22Rv1 (cell line): ENCODE results near the gene YTHDF2.
"Not testable (repeated sequence)": the region's sequence is repeated elsewhere in the genome, so short reads cannot be mapped to it uniquely, and the experiment has no call there.

ENCODE experiments used
- H3K27ac ChIP-seq: fragments of 450-650 bp; 2 replicates; pipeline ENCODE4 v1.5.1; 2017
- ZFX ChIP-seq: fragments of 450-650 bp; IDR thresholded peaks from 2 replicates; pipeline ENCODE4 v1.6.1; 2017; ENCODE audit warnings: antibody characterized with exemption, borderline replicate concordance
- TF ChIP-seq, protein P1 (sequence below): fragments of 450-650 bp; IDR thresholded peaks from 2 replicates; pipeline ENCODE4 v1.5.1; 2017; ENCODE audit warnings: mild to moderate bottlenecking

Gene YTHDF2

GRCh38 chr1:28736450-28737306, at the start of gene YTHDF2:
Gene YTHDF2 (plus strand): TSS chr1:28736940. CDS start chr1:28737121, 181 bp downstream.
- TF ChIP-seq ZFX = 0 out of 2 replicates have a peak, but pooled peaks have one; percentile 52
- TF ChIP-seq, protein P1, sequence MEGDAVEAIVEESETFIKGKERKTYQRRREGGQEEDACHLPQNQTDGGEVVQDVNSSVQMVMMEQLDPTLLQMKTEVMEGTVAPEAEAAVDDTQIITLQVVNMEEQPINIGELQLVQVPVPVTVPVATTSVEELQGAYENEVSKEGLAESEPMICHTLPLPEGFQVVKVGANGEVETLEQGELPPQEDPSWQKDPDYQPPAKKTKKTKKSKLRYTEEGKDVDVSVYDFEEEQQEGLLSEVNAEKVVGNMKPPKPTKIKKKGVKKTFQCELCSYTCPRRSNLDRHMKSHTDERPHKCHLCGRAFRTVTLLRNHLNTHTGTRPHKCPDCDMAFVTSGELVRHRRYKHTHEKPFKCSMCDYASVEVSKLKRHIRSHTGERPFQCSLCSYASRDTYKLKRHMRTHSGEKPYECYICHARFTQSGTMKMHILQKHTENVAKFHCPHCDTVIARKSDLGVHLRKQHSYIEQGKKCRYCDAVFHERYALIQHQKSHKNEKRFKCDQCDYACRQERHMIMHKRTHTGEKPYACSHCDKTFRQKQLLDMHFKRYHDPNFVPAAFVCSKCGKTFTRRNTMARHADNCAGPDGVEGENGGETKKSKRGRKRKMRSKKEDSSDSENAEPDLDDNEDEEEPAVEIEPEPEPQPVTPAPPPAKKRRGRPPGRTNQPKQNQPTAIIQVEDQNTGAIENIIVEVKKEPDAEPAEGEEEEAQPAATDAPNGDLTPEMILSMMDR = peak; percentile 98
- H3K27ac ChIP-seq = peak within 1 kb of the TSS; percentile 92

GRCh38 chr1:28691627-28692026, 45.1 kb upstream of the YTHDF2 start:
- H3K27ac ChIP-seq = not testable (repeated sequence)

- no peak for TF ChIP-seq ZFX
- H3K27ac ChIP-seq = no peak overlapping the region
Observed at GRCh38 chr1:28703629-28704028, 33.1 kb upstream of the YTHDF2 start.

GRCh38 chr1:28716336-28716735, 20.4 kb upstream of the YTHDF2 start:
- TF ChIP-seq, protein P1 = no peak
- no peak for TF ChIP-seq ZFX
- no peak overlapping the region for H3K27ac ChIP-seq

DNA sequence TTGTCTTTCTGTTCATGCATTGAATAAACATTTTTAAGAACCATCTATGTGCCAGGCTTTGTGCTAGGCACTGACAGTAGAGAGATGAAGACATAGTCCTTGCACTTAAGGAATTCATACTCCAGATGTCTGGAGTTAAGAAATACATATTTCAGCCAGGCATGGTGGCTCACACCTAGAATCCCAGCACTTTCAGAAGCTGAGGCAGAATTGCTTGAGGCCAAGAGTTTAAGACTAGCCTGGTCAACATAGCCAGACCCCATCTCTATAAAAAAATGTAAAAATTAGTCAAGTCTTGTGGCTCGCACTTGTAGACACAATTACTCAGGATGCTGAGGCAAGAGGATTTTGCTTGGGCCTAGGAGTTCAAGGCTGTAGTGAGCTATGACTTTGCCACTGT, 18.6 kb upstream of the YTHDF2 start:
- no peak for TF ChIP-seq ZFX
- TF ChIP-seq, protein P1 = no peak
- H3K27ac ChIP-seq = peak overlapping the region; percentile 78

DNA sequence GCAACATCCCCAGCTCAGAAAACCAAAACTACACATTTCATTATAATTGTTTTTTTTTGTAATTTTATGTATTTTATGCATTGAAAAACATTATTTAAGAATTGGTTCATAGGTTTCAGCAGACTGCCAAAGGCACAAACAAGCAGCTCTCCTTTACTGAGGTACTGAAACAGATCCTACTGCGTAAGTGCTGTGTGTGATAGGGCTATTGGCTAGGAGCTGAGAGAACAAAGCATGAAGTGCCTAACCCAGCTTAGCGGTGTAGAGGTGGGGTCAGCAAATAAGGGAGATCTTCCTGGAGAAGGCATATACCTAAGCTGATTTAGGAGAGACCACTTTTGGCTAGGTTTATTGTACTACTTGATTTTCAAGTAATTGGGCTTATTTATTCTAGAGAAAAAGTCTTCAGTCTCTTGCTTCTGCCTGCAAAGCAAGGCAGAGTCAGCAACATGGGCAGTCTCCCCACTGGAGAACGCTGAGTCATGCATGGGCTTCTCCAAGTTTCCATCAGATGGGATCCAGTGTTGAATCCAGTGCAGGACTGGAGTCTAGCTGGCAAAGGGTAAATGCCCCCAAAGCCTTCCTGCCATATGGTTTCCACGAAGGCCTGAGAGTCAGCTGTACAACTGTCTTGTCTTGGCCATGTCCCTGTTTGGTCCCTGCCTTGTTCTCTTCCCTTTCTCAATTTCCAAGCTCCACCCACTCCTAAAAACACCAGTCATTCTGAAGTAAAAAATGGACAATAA, 18.0 kb upstream of the YTHDF2 start:
- peak overlapping the region; percentile 78 for H3K27ac ChIP-seq
- no peak for TF ChIP-seq ZFX
- TF ChIP-seq, protein P1 = no peak

GRCh38 chr1:28719332-28719619, 17.5 kb upstream of the YTHDF2 start:
- TF ChIP-seq, protein P1 = peak; percentile 26
- no peak for TF ChIP-seq ZFX
- H3K27ac ChIP-seq = peak overlapping the region; percentile 78

GRCh38 chr1:28720376-28720775, 16.4 kb upstream of the YTHDF2 start:
- H3K27ac ChIP-seq = peak overlapping the region; percentile 78
- no peak for TF ChIP-seq ZFX
- TF ChIP-seq, protein P1 = no peak

- peak overlapping the region; percentile 78 for H3K27ac ChIP-seq
Observed at GRCh38 chr1:28721927-28722326, 14.8 kb upstream of the YTHDF2 start.

- not testable (repeated sequence) for H3K27ac ChIP-seq
Observed at GRCh38 chr1:28725365-28725764, 11.4 kb upstream of the YTHDF2 start.
